ENCODE data around the gene GRK7. TPM values are rescaled to one million over a fixed set of nuclear protein-coding genes. Genes with fewer than 3 reads are reported as not detected.

Gene GRK7
- total RNA-seq, 6 experiments from 2014 or later: not detected

- no peak overlapping the region for H3K4me3 Mint-ChIP-seq
- no peak overlapping the region for H3K27ac Mint-ChIP-seq
- H3K36me3 Mint-ChIP-seq (ENCODE audit: low read depth): no peaks in the 10 kb centered on the region
- H3K27me3 Mint-ChIP-seq (ENCODE audit: insufficient read depth): peaks cover 10% of the 10 kb centered on the region
- H3K9me3 Mint-ChIP-seq: peaks cover 7% of the 10 kb centered on the region
- DNase-seq: no peak
- TF ChIP-seq, protein P1, sequence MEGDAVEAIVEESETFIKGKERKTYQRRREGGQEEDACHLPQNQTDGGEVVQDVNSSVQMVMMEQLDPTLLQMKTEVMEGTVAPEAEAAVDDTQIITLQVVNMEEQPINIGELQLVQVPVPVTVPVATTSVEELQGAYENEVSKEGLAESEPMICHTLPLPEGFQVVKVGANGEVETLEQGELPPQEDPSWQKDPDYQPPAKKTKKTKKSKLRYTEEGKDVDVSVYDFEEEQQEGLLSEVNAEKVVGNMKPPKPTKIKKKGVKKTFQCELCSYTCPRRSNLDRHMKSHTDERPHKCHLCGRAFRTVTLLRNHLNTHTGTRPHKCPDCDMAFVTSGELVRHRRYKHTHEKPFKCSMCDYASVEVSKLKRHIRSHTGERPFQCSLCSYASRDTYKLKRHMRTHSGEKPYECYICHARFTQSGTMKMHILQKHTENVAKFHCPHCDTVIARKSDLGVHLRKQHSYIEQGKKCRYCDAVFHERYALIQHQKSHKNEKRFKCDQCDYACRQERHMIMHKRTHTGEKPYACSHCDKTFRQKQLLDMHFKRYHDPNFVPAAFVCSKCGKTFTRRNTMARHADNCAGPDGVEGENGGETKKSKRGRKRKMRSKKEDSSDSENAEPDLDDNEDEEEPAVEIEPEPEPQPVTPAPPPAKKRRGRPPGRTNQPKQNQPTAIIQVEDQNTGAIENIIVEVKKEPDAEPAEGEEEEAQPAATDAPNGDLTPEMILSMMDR (IDR thresholded peaks at IDR 0.05): no peak
- H3K4me1 Mint-ChIP-seq (ENCODE audit: low read depth): no peaks in the 10 kb centered on the region
These were observed 41.8 kb downstream of the GRK7 start for GRCh38 chr3:141804778-141805639.

DNA sequence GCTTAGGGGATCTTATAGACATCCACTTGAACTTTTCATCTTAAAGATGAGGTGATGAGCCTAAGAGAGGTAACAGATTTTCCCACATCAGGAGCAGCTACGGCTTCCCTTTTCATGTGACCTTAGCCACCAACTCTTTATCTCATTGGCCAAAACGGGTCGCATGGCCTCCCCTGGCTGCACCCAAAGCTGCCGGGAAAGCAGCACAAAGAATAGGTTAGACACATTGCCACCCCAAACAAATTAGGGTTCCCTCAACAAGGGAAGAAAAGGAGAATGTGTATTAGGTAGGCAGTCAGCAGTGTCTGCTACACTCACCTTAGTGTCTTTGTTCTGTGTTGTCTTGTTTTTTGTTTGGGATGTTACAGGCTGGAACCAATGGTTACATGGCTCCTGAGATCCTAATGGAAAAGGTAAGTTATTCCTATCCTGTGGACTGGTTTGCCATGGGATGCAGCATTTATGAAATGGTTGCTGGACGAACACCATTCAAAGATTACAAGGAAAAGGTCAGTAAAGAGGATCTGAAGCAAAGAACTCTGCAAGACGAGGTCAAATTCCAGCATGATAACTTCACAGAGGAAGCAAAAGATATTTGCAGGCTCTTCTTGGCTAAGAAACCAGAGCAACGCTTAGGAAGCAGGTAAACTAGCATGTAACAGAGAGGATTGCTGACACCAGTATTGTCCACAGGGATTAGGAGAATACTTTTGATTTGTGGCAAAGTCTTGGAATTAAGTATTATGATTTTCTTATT lies 44.2 kb downstream of the GRK7 start:
- Mint-ChIP-seq H3K27ac (no peak overlapping the region), H3K9me3 (no peaks in the 10 kb centered on the region), H3K27me3 (ENCODE audit: insufficient read depth) (peaks cover 15% of the 10 kb centered on the region), H3K36me3 (ENCODE audit: low read depth) (no peaks in the 10 kb centered on the region), H3K4me1 (ENCODE audit: low read depth) (no peaks in the 10 kb centered on the region), H3K4me3 (no peak overlapping the region)
- TF ChIP-seq, protein P1 (IDR thresholded peaks at IDR 0.05): no peak
- DNase-seq: no peak

DNA sequence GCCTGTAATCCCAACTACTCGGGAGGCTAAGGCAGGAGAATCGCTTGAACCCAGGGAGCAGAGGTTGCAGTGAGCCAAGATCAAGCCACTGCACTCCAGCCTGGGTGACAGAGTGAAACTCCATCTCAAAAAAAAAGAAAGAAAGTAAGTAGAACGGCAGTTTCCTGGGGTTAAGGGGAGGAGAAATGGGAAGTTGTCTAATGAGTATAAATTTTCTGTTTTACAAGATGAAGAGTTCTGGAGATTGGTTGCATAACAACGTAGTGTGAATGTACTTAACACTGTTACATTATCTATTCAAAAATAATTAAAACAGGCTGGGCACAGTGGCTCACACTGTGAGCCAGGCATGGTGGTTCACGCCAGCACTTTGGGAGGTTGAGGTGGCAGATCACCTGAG lies 45.4 kb downstream of the GRK7 start:
- Mint-ChIP-seq H3K36me3 (ENCODE audit: low read depth) (no peaks in the 10 kb centered on the region), H3K27me3 (ENCODE audit: insufficient read depth) (peaks cover 25% of the 10 kb centered on the region), H3K9me3 (no peaks in the 10 kb centered on the region), H3K4me3 (no peak overlapping the region), H3K4me1 (ENCODE audit: low read depth) (no peaks in the 10 kb centered on the region), H3K27ac (no peak overlapping the region)
- TF ChIP-seq, protein P1 (IDR thresholded peaks at IDR 0.05): no peak
- DNase-seq: no peak

DNA sequence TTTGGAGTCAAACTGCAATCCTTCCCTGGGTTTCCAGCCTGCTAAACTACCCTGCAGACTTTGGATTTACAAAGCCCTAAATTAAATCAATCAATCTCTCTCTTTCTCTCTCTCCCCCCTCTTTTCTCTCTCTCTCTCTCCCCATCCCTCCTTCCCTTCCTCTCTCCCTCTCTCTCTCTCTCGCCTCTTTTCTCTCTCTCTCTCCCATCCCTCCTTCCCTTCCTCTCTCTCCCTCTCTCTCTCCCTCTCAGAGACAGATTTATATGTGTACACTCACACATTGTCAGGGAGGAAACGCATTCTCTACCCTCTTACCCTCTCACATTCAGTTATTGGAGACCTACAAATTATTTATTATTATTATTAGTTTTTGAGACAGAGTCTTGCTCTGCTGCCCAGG lies 47.0 kb downstream of the GRK7 start:
- H3K4me1 Mint-ChIP-seq (ENCODE audit: low read depth): no peaks in the 10 kb centered on the region
- H3K36me3 Mint-ChIP-seq (ENCODE audit: low read depth): no peaks in the 10 kb centered on the region
- no peak for DNase-seq
- no peak overlapping the region for H3K4me3 Mint-ChIP-seq
- TF ChIP-seq, protein P1 (IDR thresholded peaks at IDR 0.05): no peak
- H3K9me3 Mint-ChIP-seq: peaks cover 1% of the 10 kb centered on the region; the same call in 1 of the 2 replicates
- H3K27me3 Mint-ChIP-seq (ENCODE audit: insufficient read depth): peaks cover 25% of the 10 kb centered on the region
- H3K27ac Mint-ChIP-seq: no peak overlapping the region

DNA sequence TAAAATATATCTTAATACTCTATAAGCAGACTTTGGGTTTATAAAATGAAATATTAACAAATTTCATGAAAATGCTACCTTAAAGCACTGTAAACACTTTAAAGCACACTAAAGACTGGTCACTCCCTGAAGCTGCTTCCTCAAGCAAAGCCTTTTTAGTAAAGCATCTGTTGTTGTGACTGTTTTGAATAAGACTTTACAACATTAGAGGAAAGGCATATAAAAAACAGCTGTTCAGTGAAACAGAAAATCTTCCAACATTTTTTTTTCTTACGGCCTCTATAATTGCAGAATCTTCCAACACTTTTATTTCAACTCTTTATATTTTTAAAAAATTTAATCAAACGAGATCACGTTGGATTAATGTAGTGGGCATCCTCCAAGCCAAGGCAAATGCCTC lies 48.1 kb downstream of the GRK7 start:
- Mint-ChIP-seq H3K36me3 (ENCODE audit: low read depth) (no peaks in the 10 kb centered on the region), H3K4me3 (no peak overlapping the region), H3K4me1 (ENCODE audit: low read depth) (no peaks in the 10 kb centered on the region), H3K27me3 (ENCODE audit: insufficient read depth) (peaks cover 37% of the 10 kb centered on the region), H3K27ac (no peak overlapping the region), H3K9me3 (peaks cover 11% of the 10 kb centered on the region; the same call in 1 of the 2 replicates)
- no peak for DNase-seq
- TF ChIP-seq, protein P1 (IDR thresholded peaks at IDR 0.05): no peak

Measured in HFFc6 (cell line).